GM21526 (cell line): ENCODE results near the gene FLAD1.
A peak's percentile ranks its signal among the peaks of the same experiment; 100 is the strongest.

Experiments
- ATAC-seq: cut with Tn5 transposase; IDR thresholded peaks from one replicate; pipeline ENCODE4 v1.9.1; 2021; ENCODE audit warnings: moderate library complexity; ENCODE audit not compliant: unreplicated experiment, low FRiP score

Gene FLAD1

GRCh38 chr1:154951901-154952657 lies 31.1 kb upstream of the FLAD1 start:
- no peak for ATAC-seq

DNA sequence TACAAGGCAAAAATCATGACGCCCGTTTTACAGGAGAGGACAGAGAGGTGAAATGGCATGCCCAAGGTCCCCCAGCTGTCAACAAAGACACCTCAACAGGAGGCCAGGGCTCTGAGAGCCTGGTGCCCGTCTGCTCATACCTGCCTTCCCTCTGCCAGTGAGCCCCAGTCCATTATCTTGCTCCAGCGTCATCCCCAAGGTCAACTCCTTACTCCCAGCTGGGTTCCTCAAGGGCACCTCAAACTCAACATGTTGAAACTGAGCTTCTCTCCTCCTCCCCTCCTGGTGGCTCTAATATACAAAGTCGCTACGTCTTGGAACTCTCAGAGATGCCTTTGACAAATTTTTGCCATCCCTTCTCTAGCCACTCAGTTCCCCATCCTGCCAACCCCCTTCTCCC lies 30.5 kb upstream of the FLAD1 start:
- no peak for ATAC-seq

DNA sequence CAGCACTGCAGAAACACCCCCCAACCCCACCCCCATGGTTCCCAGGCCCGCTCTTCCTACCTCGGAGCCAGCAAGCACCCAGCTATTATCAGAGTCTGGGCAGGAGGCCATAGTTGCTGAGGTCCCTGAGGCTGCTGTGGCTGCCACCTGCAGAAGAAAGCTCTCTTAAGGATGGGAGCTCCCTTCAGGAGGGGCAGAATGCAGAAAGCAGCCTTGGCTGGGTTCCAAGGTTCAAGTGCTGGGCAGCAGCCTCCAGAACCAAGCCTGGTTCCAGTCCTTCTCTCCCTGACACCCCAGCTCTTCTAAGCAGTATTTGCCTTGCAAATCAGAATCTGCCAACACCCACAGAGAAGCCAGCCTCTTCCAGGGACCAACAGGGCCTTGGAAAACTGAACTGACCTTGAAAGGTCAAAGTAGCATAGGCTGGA lies 29.5 kb upstream of the FLAD1 start:
- ATAC-seq: no peak

DNA sequence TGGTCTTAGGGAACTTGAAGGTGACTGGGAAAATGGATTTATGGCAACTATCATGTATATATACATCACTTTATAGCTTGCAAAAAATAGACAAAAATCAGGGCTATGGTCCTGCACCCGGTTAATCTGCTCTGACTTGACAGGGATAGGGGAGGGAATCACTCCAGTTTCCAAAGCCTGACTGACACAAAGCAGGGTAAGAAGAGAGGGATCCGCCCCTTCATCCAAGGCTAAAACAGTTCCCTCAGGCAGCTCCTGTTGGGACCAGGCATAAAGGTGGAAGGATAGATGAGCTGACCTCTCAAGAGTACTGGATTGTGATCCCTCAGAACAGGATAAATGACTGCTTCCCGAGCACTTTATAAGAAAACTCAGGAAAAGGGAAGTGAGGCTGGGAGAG lies 28.6 kb upstream of the FLAD1 start:
- no peak for ATAC-seq

DNA sequence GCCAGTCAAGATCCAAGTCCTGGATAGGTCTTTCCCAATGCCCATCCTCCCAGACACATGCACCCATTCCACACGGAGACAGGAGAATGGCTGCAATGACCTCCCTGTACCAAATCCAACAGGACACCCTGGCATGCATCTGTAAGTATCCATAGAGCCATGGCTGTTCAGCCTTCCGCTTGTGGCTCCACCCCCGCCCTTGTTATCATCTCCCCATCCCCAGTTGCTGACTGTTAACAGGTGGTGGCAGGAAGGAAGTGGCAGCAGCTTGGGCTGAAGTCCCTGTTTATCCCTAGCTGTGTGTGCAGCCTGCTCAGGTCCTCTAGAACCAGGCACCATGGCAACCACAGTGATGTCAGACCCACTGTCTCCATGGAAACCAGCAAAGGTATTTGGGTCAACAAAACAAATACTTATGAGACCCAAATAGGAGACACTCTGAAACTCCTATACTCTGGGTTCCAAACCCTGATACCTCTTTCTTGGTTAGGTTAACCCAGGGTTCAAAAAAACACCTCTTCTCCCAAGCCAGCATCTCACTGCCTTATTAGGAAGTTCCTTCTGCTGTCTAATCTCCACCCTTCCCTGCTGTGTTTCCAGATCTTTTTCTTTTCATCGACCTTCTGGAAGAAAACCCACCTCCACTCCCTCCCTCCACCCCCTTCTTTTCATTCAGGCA lies 28.0 kb upstream of the FLAD1 start:
- ATAC-seq: no peak

DNA sequence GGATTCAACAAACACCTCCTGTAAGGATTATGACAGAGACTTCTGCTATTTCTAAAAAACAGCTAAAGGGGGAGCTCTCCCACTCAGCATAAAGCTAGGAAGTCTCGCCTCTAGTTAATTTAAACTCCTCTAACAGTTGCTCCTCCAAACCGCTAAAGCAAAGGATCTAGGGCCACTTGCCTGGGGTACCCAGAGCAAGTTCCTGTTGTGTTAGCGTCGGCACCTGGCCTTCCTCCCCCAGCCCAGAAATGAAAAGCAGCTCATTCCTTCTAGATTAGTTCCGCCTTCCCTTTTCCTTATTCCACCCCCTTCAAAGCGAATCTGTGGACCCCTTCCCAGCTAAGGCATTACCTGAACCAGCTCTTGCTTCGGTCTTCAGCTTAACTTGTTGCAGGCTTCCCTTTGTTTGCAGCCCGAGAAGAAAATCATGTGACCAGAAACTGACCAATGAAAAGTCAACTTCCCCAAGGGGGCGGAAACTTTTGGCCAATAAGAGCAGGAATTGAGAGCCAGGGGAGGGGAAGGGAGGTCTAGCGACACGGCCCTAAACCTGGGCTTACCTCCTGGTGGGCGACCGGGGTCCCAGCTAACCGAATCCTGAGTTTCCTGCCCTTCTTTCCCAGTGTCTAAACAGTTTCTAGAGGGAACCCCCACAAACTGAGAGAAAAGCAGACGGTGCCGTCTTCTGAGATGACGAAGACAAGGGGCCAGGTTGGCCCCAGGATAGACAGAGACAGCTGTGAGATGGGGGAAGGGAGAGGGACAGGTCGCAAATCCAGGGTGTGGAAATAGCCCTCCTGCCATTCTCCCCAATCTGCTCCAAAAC lies 27.2 kb upstream of the FLAD1 start, which contains the start of gene PBXIP1:
PBXIP1 (minus strand) TSS at position 382 of the 826 bp plus-strand sequence. CDS start 2,378 bp downstream, outside the sequence.
- peak; percentile 51 for ATAC-seq

DNA sequence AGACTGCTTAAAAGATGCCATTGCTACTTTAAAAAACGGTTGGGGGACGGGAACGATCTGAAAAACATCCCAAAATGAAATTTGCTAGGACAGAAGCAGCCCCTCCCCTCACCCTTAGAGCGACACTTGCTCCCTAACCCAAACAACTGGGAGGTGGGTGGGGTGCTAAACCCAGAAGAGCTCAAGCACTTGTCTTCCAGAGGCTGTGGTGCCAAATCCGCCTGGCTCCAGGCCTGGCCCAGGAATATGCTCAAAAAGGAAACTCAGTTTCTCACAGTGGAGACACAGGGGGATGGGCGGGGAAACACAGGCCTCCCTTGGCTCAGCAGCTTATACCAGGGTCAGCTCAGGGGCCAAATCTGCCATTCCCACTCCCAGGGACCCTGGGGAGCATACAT lies 26.6 kb upstream of the FLAD1 start:
- ATAC-seq: no peak

GRCh38 chr1:154957091-154957657 lies 26.0 kb upstream of the FLAD1 start:
- no peak for ATAC-seq

- no peak for ATAC-seq
Observed at GRCh38 chr1:154958036-154958435, 25.1 kb upstream of the FLAD1 start.

- ATAC-seq: no peak
Observed at GRCh38 chr1:154958681-154959425, 24.3 kb upstream of the FLAD1 start.

- ATAC-seq: no peak
Observed at GRCh38 chr1:154959426-154959780, 23.7 kb upstream of the FLAD1 start.

- ATAC-seq: no peak
Observed at GRCh38 chr1:154960446-154961136, 22.6 kb upstream of the FLAD1 start.

- ATAC-seq: peak; percentile 52
Observed at GRCh38 chr1:154961207-154962155, 21.7 kb upstream of the FLAD1 start, which contains the start of gene PYGO2. Gene PYGO2, minus strand, starts transcription at chr1:154961782. Its CDS starts 206 bp downstream, at chr1:154961576.

GRCh38 chr1:154962156-154962749 lies 20.9 kb upstream of the FLAD1 start:
- no peak for ATAC-seq

DNA sequence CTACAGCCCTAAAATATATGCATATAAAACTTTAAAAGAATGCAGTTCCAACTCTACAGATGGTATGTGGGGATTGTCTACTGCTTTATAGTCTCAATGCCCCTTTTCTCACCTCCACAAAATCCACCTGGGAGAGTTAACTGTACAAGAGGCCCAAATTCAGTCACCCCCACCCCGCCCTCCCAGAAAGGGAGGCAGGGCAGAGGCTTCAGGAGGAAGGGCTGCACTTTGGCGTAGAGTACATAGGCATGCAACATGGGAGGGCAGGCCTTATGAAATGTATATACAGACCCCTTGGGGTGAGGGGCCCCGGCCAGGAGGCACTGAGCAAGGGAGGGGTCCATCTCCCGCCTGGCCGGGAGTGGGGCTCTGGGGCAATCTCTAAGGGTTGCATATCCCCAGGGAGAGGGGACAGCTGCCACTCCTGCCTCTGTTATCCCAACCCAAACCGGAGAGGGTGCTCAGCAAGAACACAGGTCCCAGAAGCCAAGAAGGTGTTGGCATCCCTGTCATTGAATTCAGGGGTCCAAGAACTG lies 20.3 kb upstream of the FLAD1 start:
- ATAC-seq: no peak

- ATAC-seq: no peak
Observed at GRCh38 chr1:154963643-154964042, 19.5 kb upstream of the FLAD1 start.

GRCh38 chr1:154964359-154964758 lies 18.8 kb upstream of the FLAD1 start:
- ATAC-seq: no peak

GRCh38 chr1:154966111-154966510 lies 17.0 kb upstream of the FLAD1 start:
- ATAC-seq: no peak
